Measurements from ENCODE around the gene HP. TPM values are rescaled to one million over a fixed set of nuclear protein-coding genes. Genes with fewer than 3 reads are reported as not detected.

Gene HP
- total and polyA plus RNA-seq, 2 of the 13 experiments (the other 11 are each of a cell fraction or from before 2014, with no cell fraction given) = 387 to 524 TPM

- TF ChIP-seq ZMAT5 (CRISPR knock-in tag; IDR thresholded peaks at IDR 0.05; ENCODE audit: borderline replicate concordance, low read depth) (no peak), ZNF773 (CRISPR knock-in tag; IDR thresholded peaks at IDR 0.05; ENCODE audit: borderline replicate concordance) (peak; percentile 28; the same call in 1 of the 2 replicates), HMGXB4 (CRISPR knock-in tag; IDR thresholded peaks at IDR 0.05; ENCODE audit: borderline replicate concordance in 1 of 2, low read depth in 1 of 2) (peak; percentile 53 to 70; a peak in 3 of 4 replicates), REL (CRISPR knock-in tag; conservative IDR thresholded peaks at IDR 0.05) (no peak), ZNF740 (CRISPR knock-in tag; IDR thresholded peaks at IDR 0.05) (no peak; the same call in 1 of the 2 replicates), ZNF24 (IDR thresholded peaks at IDR 0.05) (no peak), RXRA (CRISPR knock-in tag; IDR thresholded peaks at IDR 0.05) (peak; percentile 34; the same call in 1 of the 2 replicates), ZNF468 (CRISPR knock-in tag; IDR thresholded peaks at IDR 0.05) (0 out of 2 replicates have a peak, but pooled peaks have one; percentile 45), ZNF124 (CRISPR knock-in tag; IDR thresholded peaks at IDR 0.05) (no peak; the same call in 1 of the 2 replicates), ASH2L (IDR thresholded peaks at IDR 0.05; ENCODE audit: insufficient read length, low read depth, low read length) (peak; percentile 93), KDM4B (CRISPR knock-in tag; IDR thresholded peaks at IDR 0.05) (no peak; the same call in 1 of the 2 replicates), ZNF484 (CRISPR knock-in tag; IDR thresholded peaks at IDR 0.05; ENCODE audit: borderline replicate concordance, low read depth) (0 out of 2 replicates have a peak, but pooled peaks have one; percentile 66), PATZ1 (CRISPR knock-in tag; IDR thresholded peaks at IDR 0.05) (peak; percentile 91), NONO (IDR thresholded peaks at IDR 0.05) (no peak), NONO (CRISPR knock-in tag; conservative IDR thresholded peaks at IDR 0.05) (no peak), ZBTB38 (CRISPR knock-in tag; IDR thresholded peaks at IDR 0.05) (peak; percentile 19; the same call in 1 of the 2 replicates), MLX (CRISPR knock-in tag; IDR thresholded peaks at IDR 0.05) (peak; percentile 44; the same call in 1 of the 2 replicates), RXRB (CRISPR knock-in tag; IDR thresholded peaks at IDR 0.05; ENCODE audit: borderline replicate concordance) (peak; percentile 33; the same call in 1 of the 2 replicates), GMEB1 (CRISPR knock-in tag; IDR thresholded peaks at IDR 0.05; ENCODE audit: borderline replicate concordance) (peak; percentile 86), ZNF598 (CRISPR knock-in tag; IDR thresholded peaks at IDR 0.05; ENCODE audit: borderline replicate concordance) (peak; percentile 84), ADNP (CRISPR knock-in tag; IDR thresholded peaks at IDR 0.05) (no peak)
Measured at GRCh38 chr16:72093448-72094265, 39.4 kb downstream of the HP start, which contains the start of the genes DHX38 and TXNL4B (continued).

Data from HepG2 (cell line).